GM12875 (cell line): ENCODE results near the gene WNT7A.

Experiments
- H3K4me3 ChIP-seq: one replicate; pipeline ENCODE4 v1.5.1; 2011; ENCODE audit warnings: low read depth, low read length, control low read depth
- TF ChIP-seq, protein P1 (sequence below): IDR thresholded peaks from 2 replicates; pipeline ENCODE4 v1.5.1; 2011; ENCODE audit warnings: low read depth, mild to moderate bottlenecking, control low read depth, inconsistent platforms, low read length, moderate library complexity, borderline replicate concordance; ENCODE audit not compliant: insufficient read depth

Gene WNT7A

GRCh38 chr3:13845806-13846205 is 34.1 kb downstream of the WNT7A start:
- no peak overlapping the region for H3K4me3 ChIP-seq
- TF ChIP-seq, protein P1, sequence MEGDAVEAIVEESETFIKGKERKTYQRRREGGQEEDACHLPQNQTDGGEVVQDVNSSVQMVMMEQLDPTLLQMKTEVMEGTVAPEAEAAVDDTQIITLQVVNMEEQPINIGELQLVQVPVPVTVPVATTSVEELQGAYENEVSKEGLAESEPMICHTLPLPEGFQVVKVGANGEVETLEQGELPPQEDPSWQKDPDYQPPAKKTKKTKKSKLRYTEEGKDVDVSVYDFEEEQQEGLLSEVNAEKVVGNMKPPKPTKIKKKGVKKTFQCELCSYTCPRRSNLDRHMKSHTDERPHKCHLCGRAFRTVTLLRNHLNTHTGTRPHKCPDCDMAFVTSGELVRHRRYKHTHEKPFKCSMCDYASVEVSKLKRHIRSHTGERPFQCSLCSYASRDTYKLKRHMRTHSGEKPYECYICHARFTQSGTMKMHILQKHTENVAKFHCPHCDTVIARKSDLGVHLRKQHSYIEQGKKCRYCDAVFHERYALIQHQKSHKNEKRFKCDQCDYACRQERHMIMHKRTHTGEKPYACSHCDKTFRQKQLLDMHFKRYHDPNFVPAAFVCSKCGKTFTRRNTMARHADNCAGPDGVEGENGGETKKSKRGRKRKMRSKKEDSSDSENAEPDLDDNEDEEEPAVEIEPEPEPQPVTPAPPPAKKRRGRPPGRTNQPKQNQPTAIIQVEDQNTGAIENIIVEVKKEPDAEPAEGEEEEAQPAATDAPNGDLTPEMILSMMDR: no peak

DNA sequence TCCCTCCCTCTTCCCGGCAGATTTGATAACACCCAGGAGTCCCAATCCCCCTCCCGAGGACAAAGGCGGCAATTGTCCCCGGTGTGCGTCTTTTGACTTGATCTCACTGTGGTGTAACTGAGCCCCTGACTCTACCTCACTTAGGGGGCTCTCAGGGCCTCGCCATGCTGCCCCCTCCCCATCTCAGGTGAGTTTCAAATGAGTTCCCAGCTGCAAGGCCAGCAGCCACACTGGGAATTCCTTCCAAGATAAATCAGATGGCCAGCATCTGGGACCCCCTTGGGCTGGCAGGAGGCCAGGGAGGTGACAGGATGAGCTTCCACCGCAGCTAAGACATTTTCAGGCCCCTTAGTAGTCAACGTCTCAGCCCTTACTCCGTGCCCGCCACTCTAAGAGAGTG is 35.0 kb downstream of the WNT7A start:
- TF ChIP-seq, protein P1: no peak
- no peak overlapping the region for H3K4me3 ChIP-seq

DNA sequence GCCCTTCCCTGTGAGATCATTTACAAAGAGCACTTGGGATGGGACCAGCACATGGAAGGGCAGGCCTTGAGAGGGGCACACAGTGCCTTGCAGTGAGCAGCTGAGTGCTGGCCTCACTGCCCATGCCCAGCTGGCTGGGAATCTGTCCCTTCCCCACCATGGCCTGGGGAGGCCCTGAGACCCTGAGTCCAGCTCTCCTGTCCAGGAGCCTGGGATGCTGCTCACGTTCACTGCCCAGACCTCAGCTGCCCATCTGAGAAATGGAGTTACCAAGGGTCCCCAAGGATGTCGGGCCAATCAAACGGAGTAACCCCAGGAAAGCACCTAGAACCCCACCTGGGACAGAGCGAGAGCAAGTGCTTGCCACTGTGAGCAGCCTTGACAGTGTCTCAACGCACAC is 35.6 kb downstream of the WNT7A start:
- H3K4me3 ChIP-seq: no peak overlapping the region
- TF ChIP-seq, protein P1: no peak

DNA sequence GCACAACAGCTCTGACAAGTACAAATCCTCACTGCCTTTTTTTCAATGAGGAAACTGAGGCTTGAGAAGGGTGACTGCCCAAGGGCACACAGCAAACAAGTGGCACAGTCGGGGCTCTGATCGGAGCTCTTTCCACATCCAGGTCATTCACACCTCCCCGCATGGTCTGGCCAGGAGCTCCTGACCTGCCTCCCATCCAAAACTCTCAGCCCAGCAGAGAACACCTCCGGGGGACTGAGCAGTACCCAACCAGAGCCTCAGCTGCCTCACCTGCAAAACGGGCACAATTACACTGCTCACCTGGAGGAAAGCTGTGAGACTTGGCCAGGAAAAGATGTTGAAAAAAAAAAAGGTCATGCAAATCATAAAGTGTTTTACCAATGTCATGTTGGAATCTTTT is 36.5 kb downstream of the WNT7A start:
- TF ChIP-seq, protein P1: no peak
- H3K4me3 ChIP-seq: no peak overlapping the region

DNA sequence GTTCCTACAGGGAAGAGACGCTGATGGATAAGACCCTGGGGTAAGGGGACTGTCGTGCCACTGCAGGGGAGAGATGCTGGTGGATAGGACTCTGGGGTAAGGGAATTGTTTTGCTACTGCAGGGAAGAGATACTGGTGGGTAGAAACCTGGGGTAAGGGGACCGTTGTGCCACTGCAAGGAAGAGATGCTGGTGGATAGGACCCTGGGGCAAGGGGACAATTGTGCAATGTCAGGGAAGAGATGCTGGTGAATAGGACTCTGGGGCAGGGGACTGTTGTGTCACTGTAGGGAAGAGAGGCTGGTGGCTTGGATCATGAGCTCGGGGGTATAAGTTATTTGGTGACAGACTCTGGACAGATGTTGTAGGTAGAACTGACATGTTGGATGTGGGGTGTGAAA is 37.6 kb downstream of the WNT7A start:
- TF ChIP-seq, protein P1: no peak
- no peak overlapping the region for H3K4me3 ChIP-seq

DNA sequence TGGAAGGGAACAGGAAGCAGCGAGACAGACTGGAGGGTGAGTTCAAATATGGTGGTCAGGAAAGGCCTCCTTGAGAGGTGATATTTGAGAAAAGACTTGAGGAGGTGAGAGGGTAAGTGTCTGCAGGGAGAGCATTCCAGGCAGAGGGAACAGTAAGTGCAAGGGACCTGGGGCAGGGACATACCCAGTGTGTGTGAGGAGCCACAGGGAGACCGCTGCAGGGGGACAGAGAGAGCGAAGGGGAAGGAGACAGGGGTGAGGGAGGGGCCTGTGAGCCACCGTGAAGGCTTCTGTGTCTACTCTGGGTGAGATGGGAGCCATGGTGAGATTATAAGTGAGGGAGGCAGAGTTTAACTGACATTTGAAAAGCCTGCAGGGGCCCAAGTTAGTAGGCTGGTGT is 38.0 kb downstream of the WNT7A start:
- H3K4me3 ChIP-seq: no peak overlapping the region

GRCh38 chr3:13841141-13841540 is 38.7 kb downstream of the WNT7A start:
- TF ChIP-seq, protein P1: no peak
- no peak overlapping the region for H3K4me3 ChIP-seq

More for the DNA sequence above, 38.0 kb downstream of the WNT7A start:
- TF ChIP-seq, protein P1: no peak
